Measurements from ENCODE around the gene HDAC7.
A peak's percentile ranks its signal among the peaks of the same experiment; 100 is the strongest.

Gene HDAC7

DNA sequence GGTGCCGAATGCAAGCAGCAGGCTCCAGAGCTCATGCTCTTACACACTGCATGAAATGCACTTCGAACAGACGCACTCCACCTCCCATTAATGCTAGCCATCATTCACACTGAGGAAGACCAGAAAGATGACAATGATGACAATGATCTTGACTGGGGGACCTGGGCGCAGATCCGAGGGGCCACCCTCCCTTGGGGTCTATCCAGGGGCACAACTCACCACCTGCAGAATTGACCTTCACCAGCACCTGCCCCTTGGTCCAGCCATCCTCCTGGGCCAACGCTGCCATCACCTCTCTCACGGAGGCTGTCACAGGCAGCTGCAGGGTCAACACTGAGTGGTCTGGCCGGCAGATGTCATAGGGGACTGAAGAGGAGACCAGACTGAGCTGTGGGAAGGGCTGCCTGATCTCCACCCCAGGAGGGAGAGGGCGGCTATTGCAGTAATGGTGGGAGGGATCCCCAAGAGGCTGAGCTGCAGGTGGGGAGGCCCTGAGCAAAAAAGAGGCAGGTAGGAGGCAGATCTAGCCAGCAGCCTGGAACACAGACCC, 76.3 kb downstream of the HDAC7 start:
- no peak for DNase-seq

GRCh38 chr12:47742253-47742825, 77.4 kb downstream of the HDAC7 start:
- DNase-seq, result peak; percentile 82

GRCh38 chr12:47741340-47741703, 78.4 kb downstream of the HDAC7 start:
- peak; percentile 59 for DNase-seq

DNA sequence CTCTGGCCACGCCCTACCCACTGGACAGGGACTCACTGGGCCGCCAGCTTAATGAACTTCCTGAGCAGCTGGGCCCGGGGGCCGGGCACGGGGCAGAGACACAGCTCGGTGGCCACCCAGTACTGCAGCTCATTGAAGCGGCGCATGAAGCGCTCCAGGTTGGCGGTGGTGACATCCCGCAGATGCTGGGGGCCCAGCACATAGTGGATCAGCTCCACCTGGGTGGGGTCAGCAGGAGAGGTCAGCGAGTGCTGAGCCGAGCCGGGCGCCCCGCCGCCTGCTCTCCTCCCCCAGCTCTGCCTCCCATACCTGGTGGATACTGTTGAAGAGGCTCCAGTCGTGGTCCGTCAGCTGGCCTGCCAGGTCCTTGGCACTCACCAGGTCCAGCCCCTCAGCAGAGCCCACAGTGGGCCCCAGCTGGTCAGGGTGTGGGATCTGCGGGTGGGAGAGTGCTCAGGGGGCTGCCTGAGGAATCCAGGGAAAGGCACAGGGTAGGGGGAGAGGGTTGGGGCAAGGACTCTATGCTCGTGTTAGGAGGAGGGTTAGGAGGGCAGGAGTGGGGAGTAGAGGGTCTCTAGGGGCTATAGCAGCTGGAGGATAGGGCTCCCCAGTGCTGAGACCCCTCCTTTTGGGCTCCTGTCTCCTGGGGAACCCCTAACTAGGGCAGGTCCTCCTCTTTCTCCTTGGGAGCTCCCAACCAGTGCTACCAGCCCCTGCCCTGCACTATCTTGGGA, 78.9 kb downstream of the HDAC7 start:
- no peak for DNase-seq

- no peak for DNase-seq
These were observed 79.7 kb downstream of the HDAC7 start for GRCh38 chr12:47739979-47740378.

DNA sequence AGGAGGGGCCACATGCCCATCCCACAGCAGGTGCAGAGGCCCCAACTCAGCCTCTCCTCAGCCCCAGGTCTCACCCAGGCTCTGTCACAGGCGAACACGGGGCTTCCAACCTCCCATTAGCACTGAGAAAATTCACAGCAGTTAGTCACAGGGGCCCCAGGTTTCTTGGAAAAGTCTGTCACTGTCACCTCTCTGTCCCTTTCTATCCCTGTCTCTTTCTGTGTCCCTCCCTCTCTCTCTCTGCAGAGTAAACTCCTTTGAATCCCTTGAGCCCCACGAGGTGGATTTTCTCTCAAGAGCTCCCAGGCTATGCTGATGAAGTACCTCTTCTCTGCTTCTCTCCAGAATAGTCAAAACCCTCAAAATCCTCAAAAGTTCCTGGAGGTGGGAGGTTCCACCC, 80.4 kb downstream of the HDAC7 start:
- DNase-seq, result no peak

DNA sequence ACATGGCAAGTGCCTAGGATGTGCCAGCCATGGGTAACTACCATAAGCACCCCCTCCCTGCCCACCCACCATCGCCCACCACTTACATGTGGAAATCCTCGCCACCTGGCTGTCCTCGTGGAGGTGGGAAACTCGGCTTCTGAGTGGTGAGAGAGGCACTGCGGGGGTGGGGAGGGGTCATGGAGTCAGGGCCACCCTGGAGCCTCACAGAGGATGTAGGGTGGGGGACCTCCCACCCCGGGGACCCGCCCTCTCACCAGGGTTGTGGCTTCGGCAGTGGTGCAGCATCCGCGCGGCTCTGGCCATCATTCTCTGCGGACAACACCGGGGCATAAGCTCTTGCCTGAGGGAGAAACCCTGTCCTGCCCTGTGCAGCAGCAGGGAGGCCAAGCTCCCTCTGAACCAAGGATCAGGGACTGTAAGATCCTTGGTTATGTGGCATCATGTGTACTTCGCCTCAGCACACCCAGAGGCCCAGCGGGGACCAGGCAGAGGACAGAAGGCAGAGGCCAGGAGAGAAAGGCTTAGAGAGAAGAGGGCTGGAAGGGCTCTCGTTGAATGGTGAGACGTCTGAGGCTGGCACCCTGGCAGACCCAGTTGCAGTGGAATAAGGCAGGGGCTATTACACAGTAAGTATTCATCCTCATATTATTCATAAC, 81.6 kb downstream of the HDAC7 start:
- no peak for DNase-seq

GRCh38 chr12:47736877-47737676, 82.6 kb downstream of the HDAC7 start:
- no peak for DNase-seq

GRCh38 chr12:47736216-47736615, 83.5 kb downstream of the HDAC7 start:
- DNase-seq, result no peak

- DNase-seq, result no peak
These were observed 84.1 kb downstream of the HDAC7 start for GRCh38 chr12:47735649-47736048.

DNA sequence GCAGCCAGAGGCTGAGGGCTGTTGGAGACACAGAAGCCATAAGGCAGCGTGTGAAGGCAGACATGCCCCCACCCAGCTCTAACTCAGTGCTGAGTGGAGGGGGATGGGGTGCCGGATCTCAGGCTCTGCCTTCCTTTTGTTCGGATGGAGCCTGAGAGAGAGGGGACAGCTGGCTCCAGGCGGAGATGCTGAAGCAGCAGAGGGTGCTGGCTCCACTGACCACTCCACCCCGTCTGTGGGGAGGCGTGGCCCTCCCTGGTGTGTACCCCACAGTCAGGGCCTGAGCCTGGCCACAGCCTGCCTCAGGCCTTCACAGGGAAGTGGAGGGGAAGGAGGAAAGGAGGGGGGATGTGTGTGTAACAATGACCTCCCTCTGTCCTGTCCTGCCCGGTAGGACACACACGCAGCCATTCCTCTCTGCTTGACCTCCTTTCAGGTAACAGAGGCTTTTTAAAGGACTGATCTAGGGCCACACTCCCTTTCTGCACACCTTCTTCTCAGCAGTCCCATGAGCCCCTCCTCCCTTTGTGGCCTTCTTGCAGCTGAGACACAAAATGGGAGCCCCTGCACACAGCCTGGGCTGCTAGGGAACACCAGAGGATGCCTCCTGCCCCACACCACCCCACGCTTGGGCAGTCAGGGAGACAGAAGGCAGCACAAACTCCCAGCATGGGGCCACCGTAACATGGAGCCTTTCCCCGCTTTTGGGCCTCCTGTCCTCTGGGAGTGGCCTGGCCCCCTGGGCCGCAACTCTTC, 84.8 kb downstream of the HDAC7 start:
- no peak for DNase-seq

- no peak for DNase-seq
These were observed 86.6 kb downstream of the HDAC7 start for GRCh38 chr12:47733142-47733541.

Measured in stimulated activated CD4-positive, alpha-beta T cell treated with anti-CD3 and anti-CD28 coated beads, Interleukin-4, amount 100 ng/mL, for 24 hours (primary cell).